ENCODE results near the gene MTIF3. TPM values are rescaled to one million over a fixed set of nuclear protein-coding genes. Genes with fewer than 3 reads are reported as not detected.

MTIF3 gene
- total RNA-seq, 1 donor from 2014 or later = 37.5 TPM

DNA sequence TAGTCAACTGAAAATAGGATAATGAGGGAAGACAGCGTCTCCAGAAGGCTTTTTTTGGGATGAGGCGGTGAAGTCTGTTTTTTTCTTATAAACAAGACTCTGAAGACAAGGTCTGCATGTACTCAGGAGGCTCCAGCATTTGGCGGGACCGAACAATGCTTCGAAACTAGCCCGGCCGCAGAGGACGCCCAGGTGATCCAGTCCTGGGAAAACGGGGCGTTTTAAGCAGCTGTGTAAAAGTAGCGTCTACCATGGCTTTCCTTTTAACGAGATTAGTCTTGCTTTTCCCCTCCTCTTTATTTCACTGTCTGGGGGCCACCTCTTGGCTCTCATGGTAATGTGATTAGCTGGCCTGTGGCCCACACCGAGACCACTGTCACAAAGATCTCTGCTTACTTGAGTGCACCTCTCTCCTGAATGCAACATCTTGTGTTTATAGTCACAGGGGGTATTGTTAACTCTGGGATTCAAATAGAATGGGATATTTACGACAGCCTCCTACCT is 55.3 kb downstream of the MTIF3 start:
- intact Hi-C loops (cut with DNase I) = no loop called here
- no peak for DNase-seq
- ATAC-seq = no peak
- Histone ChIP-seq H3K27ac (no peak overlapping the region), H3K36me3 (no peaks in the 10 kb centered on the region), H3K4me3 (no peak overlapping the region), H3K27me3 (ENCODE audit: low read depth) (no peaks in the 10 kb centered on the region), H3K9me3 (no peaks in the 10 kb centered on the region), H3K4me1 (no peaks in the 10 kb centered on the region)
- TF ChIP-seq, protein P1, sequence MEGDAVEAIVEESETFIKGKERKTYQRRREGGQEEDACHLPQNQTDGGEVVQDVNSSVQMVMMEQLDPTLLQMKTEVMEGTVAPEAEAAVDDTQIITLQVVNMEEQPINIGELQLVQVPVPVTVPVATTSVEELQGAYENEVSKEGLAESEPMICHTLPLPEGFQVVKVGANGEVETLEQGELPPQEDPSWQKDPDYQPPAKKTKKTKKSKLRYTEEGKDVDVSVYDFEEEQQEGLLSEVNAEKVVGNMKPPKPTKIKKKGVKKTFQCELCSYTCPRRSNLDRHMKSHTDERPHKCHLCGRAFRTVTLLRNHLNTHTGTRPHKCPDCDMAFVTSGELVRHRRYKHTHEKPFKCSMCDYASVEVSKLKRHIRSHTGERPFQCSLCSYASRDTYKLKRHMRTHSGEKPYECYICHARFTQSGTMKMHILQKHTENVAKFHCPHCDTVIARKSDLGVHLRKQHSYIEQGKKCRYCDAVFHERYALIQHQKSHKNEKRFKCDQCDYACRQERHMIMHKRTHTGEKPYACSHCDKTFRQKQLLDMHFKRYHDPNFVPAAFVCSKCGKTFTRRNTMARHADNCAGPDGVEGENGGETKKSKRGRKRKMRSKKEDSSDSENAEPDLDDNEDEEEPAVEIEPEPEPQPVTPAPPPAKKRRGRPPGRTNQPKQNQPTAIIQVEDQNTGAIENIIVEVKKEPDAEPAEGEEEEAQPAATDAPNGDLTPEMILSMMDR (IDR thresholded peaks at IDR 0.05) = no peak

DNA sequence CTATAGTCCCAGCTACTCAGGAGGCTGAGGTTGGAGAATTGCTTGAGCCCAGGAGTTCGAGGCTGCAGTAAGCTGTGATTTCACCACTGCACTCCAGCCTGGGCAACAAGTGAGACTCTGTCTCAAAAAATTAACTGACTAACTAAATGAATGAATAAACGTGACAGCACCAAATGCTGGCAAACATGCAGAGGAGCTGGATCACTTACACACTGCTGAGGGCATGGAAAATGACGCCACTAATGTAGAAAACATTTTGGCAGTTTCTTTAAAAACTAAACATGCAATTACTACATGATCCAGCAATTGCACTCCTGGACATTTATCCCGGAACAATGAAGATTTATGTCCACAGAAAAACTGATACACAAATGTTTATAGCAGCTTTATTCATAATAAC is 57.3 kb downstream of the MTIF3 start:
- no peaks in the 10 kb centered on the region for H3K9me3 ChIP-seq
- ATAC-seq (no peak), DNase-seq (no peak)
- TF ChIP-seq, protein P1 (IDR thresholded peaks at IDR 0.05) = no peak
- no peaks in the 10 kb centered on the region for H3K4me1 ChIP-seq
- no peaks in the 10 kb centered on the region for H3K36me3 ChIP-seq
- H3K4me3 ChIP-seq = no peak overlapping the region
- intact Hi-C loops (cut with DNase I) = no loop called here
- H3K27ac ChIP-seq = no peak overlapping the region
- no peaks in the 10 kb centered on the region for H3K27me3 ChIP-seq (ENCODE audit: low read depth)

DNA sequence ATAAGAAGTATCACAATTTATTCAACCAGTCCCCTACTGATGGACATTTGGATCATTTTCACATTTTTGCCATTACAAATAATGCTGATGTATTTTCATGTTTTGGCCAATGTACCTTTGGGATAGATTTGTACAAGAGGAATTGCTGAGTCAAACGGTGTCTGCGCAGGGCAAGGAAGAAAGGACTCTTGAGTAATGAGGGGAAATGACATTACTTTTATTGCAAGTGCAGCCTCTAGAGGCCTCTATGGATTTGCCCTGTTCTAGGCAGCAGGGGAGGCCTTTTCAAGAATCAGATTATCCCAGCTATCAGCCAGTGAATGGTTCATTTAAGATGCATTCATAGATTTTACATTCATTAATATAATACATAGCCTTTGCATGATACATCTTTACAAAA is 58.9 kb downstream of the MTIF3 start:
- H3K4me3 ChIP-seq = no peak overlapping the region
- H3K36me3 ChIP-seq = no peaks in the 10 kb centered on the region
- no peaks in the 10 kb centered on the region for H3K9me3 ChIP-seq
- H3K4me1 ChIP-seq = no peaks in the 10 kb centered on the region
- intact Hi-C loops (cut with DNase I) = no loop called here
- H3K27ac ChIP-seq = no peak overlapping the region
- ATAC-seq = no peak
- no peak for DNase-seq
- no peaks in the 10 kb centered on the region for H3K27me3 ChIP-seq (ENCODE audit: low read depth)
- TF ChIP-seq, protein P1 (IDR thresholded peaks at IDR 0.05) = no peak

DNA sequence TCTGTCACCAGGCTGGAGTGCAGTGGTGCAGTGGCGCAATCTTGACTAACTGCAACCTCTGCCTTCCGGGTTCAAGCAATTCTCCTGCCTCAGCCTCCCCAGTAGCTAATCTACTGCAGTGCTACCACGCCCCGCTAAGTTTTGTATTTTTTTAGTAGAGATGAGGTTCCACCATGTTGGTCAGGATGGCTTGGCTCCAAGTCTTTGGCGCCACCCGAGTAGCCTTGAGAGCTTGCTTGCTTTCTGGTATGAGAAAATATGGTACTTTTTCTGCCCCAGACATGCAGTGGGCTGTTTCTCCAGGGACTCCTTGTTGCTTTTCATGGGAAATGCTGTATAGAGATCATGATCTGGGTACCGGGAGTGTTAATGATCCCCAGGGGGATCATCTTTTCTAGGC is 60.5 kb downstream of the MTIF3 start:
- H3K4me1 ChIP-seq = no peaks in the 10 kb centered on the region
- no peaks in the 10 kb centered on the region for H3K36me3 ChIP-seq
- no peak overlapping the region for H3K27ac ChIP-seq
- H3K4me3 ChIP-seq = no peak overlapping the region
- intact Hi-C loops (cut with DNase I) = no loop called here
- H3K9me3 ChIP-seq = no peaks in the 10 kb centered on the region
- H3K27me3 ChIP-seq (ENCODE audit: low read depth) = no peaks in the 10 kb centered on the region
- ATAC-seq (no peak), DNase-seq (no peak)
- TF ChIP-seq, protein P1 (IDR thresholded peaks at IDR 0.05) = no peak

DNA sequence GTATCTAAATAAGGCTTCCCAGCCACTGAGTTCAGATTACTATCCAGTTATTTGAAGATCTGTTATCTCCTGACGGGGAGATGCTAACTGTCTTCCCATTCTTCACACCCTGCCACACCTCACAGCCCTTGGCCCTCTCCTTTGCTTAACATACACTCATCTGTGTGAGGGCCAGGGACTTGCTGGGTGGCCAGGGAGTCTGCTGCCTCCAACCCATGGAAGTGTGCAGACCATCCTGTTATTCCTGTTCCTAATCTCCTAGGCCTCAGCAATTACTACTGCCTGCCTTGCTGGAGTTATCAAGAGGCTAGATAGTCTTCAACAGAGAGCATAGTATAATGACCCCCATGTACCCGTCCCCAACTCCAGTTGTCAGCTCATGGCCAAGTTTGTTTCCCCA is 62.1 kb downstream of the MTIF3 start:
- DNase-seq (no peak), ATAC-seq (no peak)
- Histone ChIP-seq H3K27ac (no peak overlapping the region), H3K27me3 (ENCODE audit: low read depth) (no peaks in the 10 kb centered on the region), H3K4me3 (no peak overlapping the region), H3K36me3 (no peaks in the 10 kb centered on the region), H3K4me1 (no peaks in the 10 kb centered on the region), H3K9me3 (no peaks in the 10 kb centered on the region)
- TF ChIP-seq, protein P1 (IDR thresholded peaks at IDR 0.05) = no peak
- intact Hi-C loops (cut with DNase I) = no loop called here

Other genes with a start within 250 kb of the MTIF3 start
- 903 TPM for gene RPL21, start 199.0 kb downstream of the MTIF3 start, total RNA-seq
- gene RASL11A, start 179.7 kb downstream of the MTIF3 start, total RNA-seq = 20.6 TPM
- gene GTF3A, start 25.9 kb downstream of the MTIF3 start, total RNA-seq = 83.0 TPM
- gene LNX2, start 170.0 kb upstream of the MTIF3 start, total RNA-seq = 29.7 TPM
- gene POLR1D, start 171.3 kb upstream of the MTIF3 start, total RNA-seq = 129 TPM